PC-3 (cell line): ENCODE results near the gene ARPC4. TPM values are rescaled to one million over a fixed set of nuclear protein-coding genes. Genes with fewer than 3 reads are reported as not detected.

Source experiments
- ATAC-seq: fragments of 200-7000 bp; cut with Tn5 transposase; 2 replicates; pipeline ENCODE4 v1.9.1; 2020; ENCODE audit warnings: mild to moderate bottlenecking, moderate library complexity
- BruUV-seq: library from RNA; stranded (reverse); fragments of 400-500 nt; replicated peaks from 2 replicates; lab custom pipeline; 2021; lab: Mats Ljungman, UMichigan
- CTCF ChIA-PET: fragments of 300-600 bp; sonication (Branson Sonifier 250); formaldehyde crosslinking; loops from one replicate; lab custom pipeline; 2022; ENCODE audit warnings: antibody characterized with exemption; lab: Charles Lee
- POLR2A ChIA-PET: fragments of 300-600 bp; sonication (Branson Sonifier 250); formaldehyde crosslinking; loops from one replicate; lab custom pipeline; 2022; ENCODE audit warnings: antibody characterized with exemption; ENCODE audit not compliant: unreplicated experiment; lab: Charles Lee
- DNase-seq: peaks from one replicate; pipeline ENCODE4 v3.0.0-alpha.2; 2015
- H2AFZ ChIP-seq: fragments of 300-600 bp; sonication (generic); 2 replicates; pipeline ENCODE4 v1.6.0; 2016; ENCODE audit warnings: antibody characterized with exemption, low read length
- H3F3A ChIP-seq: fragments of 300-600 bp; sonication (generic); one replicate; pipeline ENCODE4 v1.6.0; 2017; ENCODE audit warnings: antibody characterized with exemption, low read length, control low read depth, mild to moderate bottlenecking; ENCODE audit not compliant: unreplicated experiment
- H3K27ac ChIP-seq: fragments of 300-600 bp; sonication (generic); 2 replicates; pipeline ENCODE4 v1.5.1; 2016; ENCODE audit warnings: mild to moderate bottlenecking, low read length
- H3K27me3 ChIP-seq: fragments of 300-600 bp; sonication (generic); 2 replicates; pipeline ENCODE4 v1.6.1; 2016; ENCODE audit warnings: low read length, mixed read lengths
- H3K36me3 ChIP-seq: fragments of 300-600 bp; sonication (generic); 2 replicates; pipeline ENCODE4 v1.6.1; 2016; ENCODE audit warnings: low read depth, mixed run types, low read length, mixed read lengths
- H3K4me1 ChIP-seq: fragments of 300-600 bp; sonication (generic); 2 replicates; pipeline ENCODE4 v1.5.1; 2016; ENCODE audit warnings: low read length; ENCODE audit not compliant: insufficient read depth
- H3K4me2 ChIP-seq: fragments of 300-600 bp; sonication (generic); 2 replicates; pipeline ENCODE4 v1.6.0; 2016; ENCODE audit warnings: low read length
- H3K4me3 ChIP-seq: fragments of 300-600 bp; sonication (generic); 2 replicates; pipeline ENCODE4 v1.5.1; 2016; ENCODE audit warnings: mild to moderate bottlenecking, low read length, mixed read lengths
- H3K79me2 ChIP-seq: fragments of 300-600 bp; sonication (generic); 2 replicates; pipeline ENCODE4 v1.6.1; 2017; ENCODE audit warnings: low read length, mixed read lengths
- H3K9ac ChIP-seq: fragments of 300-600 bp; sonication (generic); 2 replicates; pipeline ENCODE4 v1.6.0; 2016; ENCODE audit warnings: mild to moderate bottlenecking, low read length
- H3K9me2 ChIP-seq: fragments of 300-600 bp; sonication (generic); replicated peaks from 2 replicates; pipeline ENCODE4 v1.6.1; 2016; ENCODE audit warnings: mixed run types, low read length, mixed read lengths
- H3K9me3 ChIP-seq: fragments of 300-600 bp; sonication (generic); 2 replicates; pipeline ENCODE4 v1.6.1; 2016; ENCODE audit warnings: low read length, mixed read lengths
- H4K20me1 ChIP-seq: fragments of 300-600 bp; sonication (generic); 2 replicates; pipeline ENCODE4 v1.6.1; 2016; ENCODE audit warnings: low read length, mixed read lengths
- CTCF ChIP-seq: fragments of 300-600 bp; sonication (generic); conservative IDR thresholded peaks from 2 replicates; pipeline ENCODE4 v1.5.1; 2017; ENCODE audit warnings: antibody characterized with exemption, low read depth, mild to moderate bottlenecking, low read length
- EZH2 ChIP-seq: fragments of 300-600 bp; sonication (generic); IDR thresholded peaks from one replicate; pipeline ENCODE4 v1.6.1; 2017; ENCODE audit warnings: antibody characterized with exemption, mild to moderate bottlenecking, low read length; ENCODE audit not compliant: unreplicated experiment
- EZH2phosphoT487 ChIP-seq: fragments of 300-600 bp; sonication (generic); IDR thresholded peaks from 2 replicates; pipeline ENCODE4 v1.6.1; 2018; ENCODE audit warnings: mild to moderate bottlenecking, antibody characterized with exemption, low read length, borderline replicate concordance
- intact Hi-C: fragments of 100-400 bp; cut with micrococcal nuclease; formaldehyde crosslinking; loops from 2 replicates; pipeline ENCODE4 v1.9.0; 2023
- total RNA-seq: library from RNA; depleted of rRNA; stranded (reverse); fragments of >200 nt; gene quantifications from 2 replicates; pipeline ENCODE4 v1.2.3, GENCODE V29; 2014

ARPC4 gene
- total RNA-seq, 1 experiment from 2014 or later, result 223 TPM

- BruUV-seq, result no TSS peak
- Histone ChIP-seq H3K9ac (no peak overlapping the region), H3F3A (no peaks in the 10 kb centered on the region), H3K27ac (no peak overlapping the region), H4K20me1 (no peaks in the 10 kb centered on the region), H3K4me3 (no peak overlapping the region), H3K4me1 (no peaks in the 10 kb centered on the region), H3K27me3 (no peaks in the 10 kb centered on the region), H3K79me2 (no peaks in the 10 kb centered on the region), H2AFZ (no peak overlapping the region), H3K4me2 (no peak overlapping the region), H3K9me2 (no peaks in the 10 kb centered on the region), H3K9me3 (no peaks in the 10 kb centered on the region), H3K36me3 (no peaks in the 10 kb centered on the region)
- CTCF ChIA-PET, result no interaction called here
- intact Hi-C loops, result no loop called here
- DNase-seq (no peak), ATAC-seq (no peak)
- POLR2A ChIA-PET, result interaction anchor here (0.6 kb wide), 1 partner anchor 437 kb away, joined by 4 read pairs; the partner anchor contains the start of gene SETD5
- TF ChIP-seq CTCF (no peak), EZH2 (no peak), EZH2phosphoT487 (no peak)
Observed at GRCh38 chr3:9834520-9835380, 41.9 kb downstream of the ARPC4 start.

GRCh38 chr3:9837701-9838582 lies 45.1 kb downstream of the ARPC4 start:
- Histone ChIP-seq H3K4me3 (no peak overlapping the region), H3K27me3 (no peaks in the 10 kb centered on the region), H3K9me2 (no peaks in the 10 kb centered on the region), H3F3A (no peaks in the 10 kb centered on the region), H3K4me2 (no peak overlapping the region), H3K27ac (no peak overlapping the region), H2AFZ (no peak overlapping the region), H3K4me1 (peaks cover 8% of the 10 kb centered on the region; the same call in 1 of the 2 replicates), H4K20me1 (no peaks in the 10 kb centered on the region), H3K36me3 (peaks cover 6% of the 10 kb centered on the region), H3K9me3 (no peaks in the 10 kb centered on the region), H3K79me2 (peaks cover 8% of the 10 kb centered on the region), H3K9ac (no peak overlapping the region)
- TF ChIP-seq CTCF (no peak), EZH2 (no peak), EZH2phosphoT487 (no peak)
- CTCF ChIA-PET, result interaction anchor here (0.7 kb wide), 1 partner anchor 31 kb away, joined by 3 read pairs; no protein-coding TSS in a partner anchor
- BruUV-seq, result no TSS peak
- DNase-seq, result no peak
- ATAC-seq, result no peak
- POLR2A ChIA-PET, result no interaction called here
- intact Hi-C loops, result no loop called here
